Measurements from ENCODE around the gene ERMARD.

ERMARD gene

DNA sequence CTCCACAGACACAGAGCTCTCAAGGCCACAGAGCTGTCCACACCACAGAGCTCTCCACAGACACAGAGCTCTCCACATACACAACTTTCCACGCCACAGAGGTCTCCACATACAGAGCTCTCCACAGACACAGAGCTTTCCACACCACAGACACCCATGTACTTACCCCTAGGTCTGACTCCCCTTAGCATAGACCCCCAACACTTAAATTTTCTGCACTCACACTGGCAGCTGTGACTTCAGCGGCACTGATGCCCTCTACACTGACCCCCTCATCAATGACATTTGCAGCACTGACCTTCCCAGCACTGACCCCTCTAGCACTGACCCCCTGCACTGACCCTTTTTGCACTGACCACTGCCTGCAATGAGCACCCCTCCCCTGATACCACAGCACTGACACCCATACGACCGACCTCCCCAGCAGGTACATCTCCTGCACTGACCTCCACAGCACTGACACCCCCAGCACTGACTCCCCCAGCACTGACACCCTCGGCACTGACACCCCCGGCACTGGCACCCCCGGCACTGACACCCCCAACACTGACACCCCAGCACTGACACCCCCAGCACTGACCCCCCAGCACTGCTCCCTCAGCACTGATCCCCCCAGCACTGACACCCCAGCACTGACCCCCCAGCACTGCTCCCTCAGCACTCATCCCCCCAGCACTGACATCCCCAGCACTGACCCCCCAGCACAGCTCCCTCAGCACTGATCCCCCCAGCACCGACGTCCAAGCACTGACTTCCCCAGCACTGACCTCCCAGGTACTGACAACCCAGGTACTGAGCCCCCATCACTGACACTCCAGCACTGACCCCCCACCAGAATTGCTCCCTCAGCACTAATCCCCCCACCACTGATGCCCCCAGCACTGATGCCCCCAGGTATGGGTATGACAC is 56.5 kb downstream of the ERMARD start:
- Histone ChIP-seq H3K9me2 (replicated peaks; ENCODE audit: control insufficient read depth, low read length) (no peaks in the 10 kb centered on the region), H3K27me3 (ENCODE audit: control insufficient read depth, low read length) (no peaks in the 10 kb centered on the region), H3K4me3 (ENCODE audit: low read length) (no peak overlapping the region), H4K20me1 (ENCODE audit: control insufficient read depth, insufficient read depth, low read depth, low read length) (no peaks in the 10 kb centered on the region), H3K79me2 (ENCODE audit: control insufficient read depth, low read length) (no peaks in the 10 kb centered on the region), H3K36me3 (ENCODE audit: control insufficient read depth, low read length) (no peaks in the 10 kb centered on the region), H3K4me1 (ENCODE audit: control insufficient read depth, low read length) (peaks cover 57% of the 10 kb centered on the region), H3F3A (ENCODE audit: control insufficient read depth, insufficient read depth) (peaks cover 8% of the 10 kb centered on the region), H3K9me3 (ENCODE audit: control insufficient read depth, insufficient read depth, low read length) (no peaks in the 10 kb centered on the region), H3K27ac (ENCODE audit: low read depth, low read length) (no peak overlapping the region), H3K4me2 (ENCODE audit: low read length) (no peak overlapping the region)
- TF ChIP-seq, protein P1, sequence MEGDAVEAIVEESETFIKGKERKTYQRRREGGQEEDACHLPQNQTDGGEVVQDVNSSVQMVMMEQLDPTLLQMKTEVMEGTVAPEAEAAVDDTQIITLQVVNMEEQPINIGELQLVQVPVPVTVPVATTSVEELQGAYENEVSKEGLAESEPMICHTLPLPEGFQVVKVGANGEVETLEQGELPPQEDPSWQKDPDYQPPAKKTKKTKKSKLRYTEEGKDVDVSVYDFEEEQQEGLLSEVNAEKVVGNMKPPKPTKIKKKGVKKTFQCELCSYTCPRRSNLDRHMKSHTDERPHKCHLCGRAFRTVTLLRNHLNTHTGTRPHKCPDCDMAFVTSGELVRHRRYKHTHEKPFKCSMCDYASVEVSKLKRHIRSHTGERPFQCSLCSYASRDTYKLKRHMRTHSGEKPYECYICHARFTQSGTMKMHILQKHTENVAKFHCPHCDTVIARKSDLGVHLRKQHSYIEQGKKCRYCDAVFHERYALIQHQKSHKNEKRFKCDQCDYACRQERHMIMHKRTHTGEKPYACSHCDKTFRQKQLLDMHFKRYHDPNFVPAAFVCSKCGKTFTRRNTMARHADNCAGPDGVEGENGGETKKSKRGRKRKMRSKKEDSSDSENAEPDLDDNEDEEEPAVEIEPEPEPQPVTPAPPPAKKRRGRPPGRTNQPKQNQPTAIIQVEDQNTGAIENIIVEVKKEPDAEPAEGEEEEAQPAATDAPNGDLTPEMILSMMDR (IDR thresholded peaks at IDR 0.05; ENCODE audit: low read depth, low read length, poor library complexity, severe bottlenecking) = no peak
- no peak for TF ChIP-seq EZH2phosphoT487 (IDR thresholded peaks at IDR 0.05; ENCODE audit: borderline replicate concordance, low read length)

DNA sequence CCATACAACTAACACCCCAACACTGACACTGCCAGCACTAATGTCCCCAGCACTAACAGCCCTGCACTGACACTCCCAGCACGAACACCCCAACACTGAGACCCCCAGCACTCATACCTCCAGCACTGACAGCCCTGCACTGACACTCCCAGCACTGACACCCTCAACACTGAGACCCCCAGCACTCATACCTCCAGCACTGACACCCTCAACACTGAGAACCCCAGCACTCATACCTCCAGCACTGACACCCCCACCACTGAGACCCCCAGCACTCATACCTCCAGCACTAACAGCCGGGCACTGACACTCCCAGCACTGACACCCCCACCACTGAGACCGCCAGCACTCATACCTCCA is 57.2 kb downstream of the ERMARD start:
- H3K79me2 ChIP-seq (ENCODE audit: control insufficient read depth, low read length) = no peaks in the 10 kb centered on the region

DNA sequence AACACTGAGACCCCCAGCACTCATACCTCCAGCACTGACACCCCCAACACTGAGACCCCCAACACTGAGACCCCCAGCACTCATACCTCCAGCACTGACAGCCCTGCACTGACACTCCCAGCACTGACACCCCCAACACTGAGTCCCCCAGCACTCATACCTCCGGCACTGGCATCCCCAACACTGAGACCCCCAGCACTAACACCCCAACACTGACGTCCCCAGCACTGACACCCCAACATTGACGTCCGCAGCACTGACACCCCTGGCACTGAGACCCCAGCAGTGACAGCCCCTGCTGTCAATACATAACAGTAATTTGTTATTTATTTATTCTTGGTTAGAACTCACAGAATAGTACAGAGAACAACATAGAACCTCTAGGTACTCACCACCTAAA is 58.0 kb downstream of the ERMARD start:
- Histone ChIP-seq H3F3A (ENCODE audit: control insufficient read depth, insufficient read depth) (no peaks in the 10 kb centered on the region), H4K20me1 (ENCODE audit: control insufficient read depth, insufficient read depth, low read depth, low read length) (no peaks in the 10 kb centered on the region), H3K4me2 (ENCODE audit: low read length) (no peak overlapping the region), H3K4me3 (ENCODE audit: low read length) (no peak overlapping the region), H3K79me2 (ENCODE audit: control insufficient read depth, low read length) (no peaks in the 10 kb centered on the region), H3K36me3 (ENCODE audit: control insufficient read depth, low read length) (no peaks in the 10 kb centered on the region), H3K27me3 (ENCODE audit: control insufficient read depth, low read length) (no peaks in the 10 kb centered on the region), H3K9me2 (replicated peaks; ENCODE audit: control insufficient read depth, low read length) (no peaks in the 10 kb centered on the region), H3K9me3 (ENCODE audit: control insufficient read depth, insufficient read depth, low read length) (0 out of 2 replicates have a peak, but pooled peaks cover 1% of the 10 kb centered on the region), H3K27ac (ENCODE audit: low read depth, low read length) (no peak overlapping the region), H3K4me1 (ENCODE audit: control insufficient read depth, low read length) (peaks cover 43% of the 10 kb centered on the region)
- TF ChIP-seq EZH2phosphoT487 (IDR thresholded peaks at IDR 0.05; ENCODE audit: borderline replicate concordance, low read length) = no peak
- TF ChIP-seq, protein P1 (IDR thresholded peaks at IDR 0.05; ENCODE audit: low read depth, low read length, poor library complexity, severe bottlenecking) = no peak

More for the DNA sequence above, 57.2 kb downstream of the ERMARD start:
- Histone ChIP-seq H3F3A (ENCODE audit: control insufficient read depth, insufficient read depth) (peaks cover 4% of the 10 kb centered on the region; the same call in 1 of the 2 replicates), H4K20me1 (ENCODE audit: control insufficient read depth, insufficient read depth, low read depth, low read length) (no peaks in the 10 kb centered on the region), H3K4me1 (ENCODE audit: control insufficient read depth, low read length) (peaks cover 51% of the 10 kb centered on the region), H3K27ac (ENCODE audit: low read depth, low read length) (no peak overlapping the region), H3K4me2 (ENCODE audit: low read length) (no peak overlapping the region), H3K27me3 (ENCODE audit: control insufficient read depth, low read length) (no peaks in the 10 kb centered on the region), H3K9me2 (replicated peaks; ENCODE audit: control insufficient read depth, low read length) (no peaks in the 10 kb centered on the region), H3K9me3 (ENCODE audit: control insufficient read depth, insufficient read depth, low read length) (no peaks in the 10 kb centered on the region), H3K4me3 (ENCODE audit: low read length) (no peak overlapping the region), H3K36me3 (ENCODE audit: control insufficient read depth, low read length) (no peaks in the 10 kb centered on the region)
- TF ChIP-seq EZH2phosphoT487 (IDR thresholded peaks at IDR 0.05; ENCODE audit: borderline replicate concordance, low read length) = no peak
- TF ChIP-seq, protein P1 (IDR thresholded peaks at IDR 0.05; ENCODE audit: low read depth, low read length, poor library complexity, severe bottlenecking) = no peak

Measured in DOHH2 (cell line).